ENCODE measurements around the gene CCN5. TPM values are rescaled to one million over a fixed set of nuclear protein-coding genes. Genes with fewer than 3 reads are reported as not detected.

Gene CCN5
- total and polyA plus RNA-seq, 2 donors from 2014 or later, result 0.41 to 3.1 TPM

DNA sequence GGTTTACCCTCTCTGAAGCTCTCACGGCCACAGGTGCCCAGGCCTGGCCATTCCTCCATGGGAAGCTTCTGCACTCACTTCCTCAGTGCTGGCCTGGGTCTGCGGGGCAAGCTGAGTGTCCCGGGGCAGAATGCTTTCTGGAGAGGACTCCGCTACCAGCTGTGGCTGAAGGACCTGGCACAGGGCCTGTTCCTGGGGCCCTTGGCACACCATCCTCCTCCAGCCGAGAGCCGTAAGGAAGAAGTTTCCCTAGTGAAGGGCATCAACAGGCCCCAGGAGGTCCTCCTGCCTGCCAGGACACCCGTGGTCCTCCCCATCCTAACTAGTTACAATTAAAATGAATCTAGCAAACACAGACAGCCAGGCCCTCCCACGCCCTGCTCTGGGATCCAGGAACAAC lies 16.5 kb downstream of the CCN5 start:
- peaks cover 0 to 3% (median 0%) of the 10 kb centered on the region in 3 donors for H3K4me1 ChIP-seq (ENCODE audit: control insufficient read depth in 2 of 3, insufficient read depth in 2 of 3, low read depth in 1 of 3, low read length in 3 of 3)
- FAIRE-seq (no peak), DNase-seq (peak in 1 of 5 donors; percentile 44)
- no peaks in the 10 kb centered on the region for H3K36me3 ChIP-seq (ENCODE audit: control insufficient read depth in 2 of 3, insufficient read depth in 3 of 3, low read length in 3 of 3)
- H3K9ac ChIP-seq (ENCODE audit: low read length in 3 of 3), result no peak overlapping the region
- H3K27ac ChIP-seq (ENCODE audit: low read depth in 2 of 2, low read length in 2 of 2), result no peak overlapping the region
- H3K27me3 ChIP-seq (ENCODE audit: control insufficient read depth, insufficient read depth, low read length), result no peaks in the 10 kb centered on the region
- no peak overlapping the region for H3K4me3 ChIP-seq (ENCODE audit: low read length in 3 of 3)
- peaks cover 0 to under 1% (median 0%) of the 10 kb centered on the region in 3 donors for H3K9me3 ChIP-seq (ENCODE audit: control insufficient read depth in 2 of 3, insufficient read depth in 1 of 3, low read length in 3 of 3)
- intact Hi-C loops (cut with DNase I), result loop anchor here (5.0 kb wide), 1 partner anchor 44 kb away; no protein-coding TSS in a partner anchor
- TF ChIP-seq, protein P1, sequence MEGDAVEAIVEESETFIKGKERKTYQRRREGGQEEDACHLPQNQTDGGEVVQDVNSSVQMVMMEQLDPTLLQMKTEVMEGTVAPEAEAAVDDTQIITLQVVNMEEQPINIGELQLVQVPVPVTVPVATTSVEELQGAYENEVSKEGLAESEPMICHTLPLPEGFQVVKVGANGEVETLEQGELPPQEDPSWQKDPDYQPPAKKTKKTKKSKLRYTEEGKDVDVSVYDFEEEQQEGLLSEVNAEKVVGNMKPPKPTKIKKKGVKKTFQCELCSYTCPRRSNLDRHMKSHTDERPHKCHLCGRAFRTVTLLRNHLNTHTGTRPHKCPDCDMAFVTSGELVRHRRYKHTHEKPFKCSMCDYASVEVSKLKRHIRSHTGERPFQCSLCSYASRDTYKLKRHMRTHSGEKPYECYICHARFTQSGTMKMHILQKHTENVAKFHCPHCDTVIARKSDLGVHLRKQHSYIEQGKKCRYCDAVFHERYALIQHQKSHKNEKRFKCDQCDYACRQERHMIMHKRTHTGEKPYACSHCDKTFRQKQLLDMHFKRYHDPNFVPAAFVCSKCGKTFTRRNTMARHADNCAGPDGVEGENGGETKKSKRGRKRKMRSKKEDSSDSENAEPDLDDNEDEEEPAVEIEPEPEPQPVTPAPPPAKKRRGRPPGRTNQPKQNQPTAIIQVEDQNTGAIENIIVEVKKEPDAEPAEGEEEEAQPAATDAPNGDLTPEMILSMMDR (IDR thresholded peaks at IDR 0.05; ENCODE audit: borderline replicate concordance, extremely low read depth, insufficient read depth), result no peak

DNA sequence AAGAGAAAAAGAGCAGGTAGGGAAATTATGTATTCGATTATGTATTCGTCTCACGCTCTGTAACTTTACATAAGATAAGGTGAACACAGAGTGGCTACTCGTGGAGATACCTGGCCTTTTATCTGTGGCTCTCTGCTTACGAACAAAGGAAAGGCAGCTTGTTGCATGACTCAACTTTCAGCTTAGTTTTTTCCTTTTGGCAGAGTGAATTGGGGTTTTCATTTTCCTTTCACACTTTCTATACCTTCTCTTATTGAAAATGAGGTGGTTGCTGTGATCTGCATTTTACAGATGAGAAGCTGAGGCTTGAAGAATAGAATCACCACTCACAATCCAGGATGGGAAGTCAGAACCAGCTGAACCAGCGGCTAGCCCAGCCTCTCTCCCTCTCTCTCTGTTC lies 17.2 kb downstream of the CCN5 start:
- Histone ChIP-seq H3K36me3 (ENCODE audit: control insufficient read depth in 2 of 3, insufficient read depth in 3 of 3, low read length in 3 of 3) (no peaks in the 10 kb centered on the region), H3K4me3 (ENCODE audit: low read length in 3 of 3) (no peak overlapping the region), H3K9me3 (ENCODE audit: control insufficient read depth in 2 of 3, insufficient read depth in 1 of 3, low read length in 3 of 3) (peaks cover 0 to 7% (median 0%) of the 10 kb centered on the region in 3 donors), H3K27me3 (ENCODE audit: control insufficient read depth, insufficient read depth, low read length) (no peaks in the 10 kb centered on the region), H3K4me1 (ENCODE audit: control insufficient read depth in 2 of 3, insufficient read depth in 2 of 3, low read depth in 1 of 3, low read length in 3 of 3) (peaks cover 0 to 3% (median 0%) of the 10 kb centered on the region in 3 donors), H3K9ac (ENCODE audit: low read length in 3 of 3) (no peak overlapping the region), H3K27ac (ENCODE audit: low read depth in 2 of 2, low read length in 2 of 2) (no peak overlapping the region)
- DNase-seq (no peak), FAIRE-seq (no peak)
- intact Hi-C loops (cut with DNase I), result loop anchor here (5.0 kb wide), 1 partner anchor 45 kb away; no protein-coding TSS in a partner anchor
- TF ChIP-seq, protein P1 (IDR thresholded peaks at IDR 0.05; ENCODE audit: borderline replicate concordance, extremely low read depth, insufficient read depth), result no peak

DNA sequence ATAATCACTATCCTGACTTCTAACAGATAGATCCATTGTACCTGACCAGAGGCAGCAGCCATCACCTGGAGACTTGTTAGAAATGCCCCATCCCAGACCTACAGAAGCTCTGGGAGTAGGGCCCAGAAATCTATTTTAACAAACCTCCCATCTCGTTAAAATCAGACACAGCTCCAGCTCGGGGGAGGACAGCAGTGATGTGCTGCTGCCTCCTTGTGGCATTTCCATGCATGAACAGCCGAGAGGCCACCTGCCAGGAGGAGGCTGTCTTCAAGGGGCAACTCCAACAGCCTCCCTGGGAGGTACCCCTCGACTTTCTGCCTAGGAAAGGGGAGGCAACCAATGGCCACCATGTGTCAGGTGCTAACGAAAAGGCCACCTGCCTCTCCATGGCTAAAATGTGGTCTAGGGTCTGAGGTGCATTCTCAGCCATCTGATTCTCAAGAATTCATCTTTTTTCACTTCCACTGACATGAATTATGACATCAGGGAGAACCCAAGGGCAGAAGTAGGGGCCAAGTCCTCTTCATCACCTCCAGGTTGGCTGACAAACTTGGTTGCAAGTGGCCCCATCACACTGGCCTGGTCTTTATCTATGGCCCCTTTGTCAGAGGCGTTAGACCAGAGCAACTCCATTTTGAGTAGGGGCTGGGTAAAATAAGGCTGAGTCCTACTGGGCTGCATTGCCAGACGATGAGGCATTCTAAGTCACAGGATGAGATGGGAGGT lies 18.3 kb downstream of the CCN5 start:
- TF ChIP-seq, protein P1 (IDR thresholded peaks at IDR 0.05; ENCODE audit: borderline replicate concordance, extremely low read depth, insufficient read depth), result peak; percentile 78
- Histone ChIP-seq H3K9me3 (ENCODE audit: control insufficient read depth in 2 of 3, insufficient read depth in 1 of 3, low read length in 3 of 3) (peaks cover 0 to 8% (median 0%) of the 10 kb centered on the region in 3 donors), H3K4me3 (ENCODE audit: low read length in 3 of 3) (no peak overlapping the region), H3K36me3 (ENCODE audit: control insufficient read depth in 2 of 3, insufficient read depth in 3 of 3, low read length in 3 of 3) (no peaks in the 10 kb centered on the region), H3K27ac (ENCODE audit: low read depth in 2 of 2, low read length in 2 of 2) (no peak overlapping the region), H3K9ac (ENCODE audit: low read length in 3 of 3) (no peak overlapping the region), H3K27me3 (ENCODE audit: control insufficient read depth, insufficient read depth, low read length) (no peaks in the 10 kb centered on the region), H3K4me1 (ENCODE audit: control insufficient read depth in 2 of 3, insufficient read depth in 2 of 3, low read depth in 1 of 3, low read length in 3 of 3) (peaks cover 0 to 3% (median 0%) of the 10 kb centered on the region in 3 donors)
- intact Hi-C loops (cut with DNase I), result loop anchor here (5.0 kb wide), 1 partner anchor 46 kb away; no protein-coding TSS in a partner anchor
- DNase-seq, result peak; percentile 55 to 79 (median 72)
- no peak for FAIRE-seq

Measured in kidney (tissue), 14 donors.